HG03354 (cell line): ENCODE results near the gene PIGX.
"Not testable (repeated sequence)": the region's sequence is repeated elsewhere in the genome, so short reads cannot be mapped to it uniquely, and the experiment has no call there.

Source experiments
- ATAC-seq: cut with Tn5 transposase; IDR thresholded peaks from one replicate; pipeline ENCODE4 v1.9.1; 2021; ENCODE audit warnings: mild to moderate bottlenecking; ENCODE audit not compliant: unreplicated experiment, poor library complexity, severe bottlenecking

Gene PIGX

DNA sequence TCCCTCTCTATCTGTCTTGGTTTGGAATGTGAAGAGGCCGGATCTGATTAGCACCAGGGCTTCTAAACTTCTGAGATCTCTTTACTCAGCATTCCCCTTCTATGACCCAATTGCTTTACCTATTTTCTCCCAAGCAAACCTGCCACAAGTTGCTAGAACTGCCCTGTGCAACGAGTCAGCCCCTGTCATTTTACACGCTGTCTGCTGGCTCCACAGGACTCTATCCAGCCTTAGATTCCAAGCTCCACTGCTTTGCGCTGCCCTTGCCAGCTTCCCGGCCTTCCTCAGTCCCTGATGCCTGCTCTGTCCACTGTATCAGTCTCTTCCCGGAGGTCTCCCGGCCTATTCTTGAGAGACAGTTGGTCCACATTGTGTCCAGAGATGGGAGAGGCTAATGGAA lies 12.4 kb upstream of the PIGX start:
- ATAC-seq: no peak

- no peak for ATAC-seq
Measured at GRCh38 chr3:196700801-196701200, 11.4 kb upstream of the PIGX start.

- ATAC-seq: no peak
Measured at GRCh38 chr3:196706327-196706726, 5.8 kb upstream of the PIGX start.

- ATAC-seq: no peak
Measured at GRCh38 chr3:196706731-196707130, 5.4 kb upstream of the PIGX start.

DNA sequence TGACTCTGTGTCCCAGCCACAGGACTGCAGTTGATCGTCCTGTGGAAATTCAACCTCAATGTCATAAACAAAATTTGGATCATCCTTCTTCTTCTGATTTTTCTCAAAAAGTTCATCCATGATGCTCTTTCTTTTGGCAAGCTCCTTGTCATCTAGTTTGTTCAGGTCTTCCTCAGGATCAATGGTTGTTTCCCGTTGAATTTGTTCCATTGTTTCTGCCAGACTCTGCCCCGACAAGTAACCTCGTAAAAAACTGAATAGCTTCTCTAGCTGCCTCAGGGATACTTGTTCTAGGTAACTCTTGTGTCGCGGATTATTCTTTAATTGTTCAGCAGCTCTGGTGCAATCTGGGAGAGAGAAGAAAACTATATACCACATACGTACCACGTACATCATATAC lies 4.6 kb upstream of the PIGX start:
- ATAC-seq: no peak

- ATAC-seq: no peak
Measured at GRCh38 chr3:196708467-196708866, 3.7 kb upstream of the PIGX start.

DNA sequence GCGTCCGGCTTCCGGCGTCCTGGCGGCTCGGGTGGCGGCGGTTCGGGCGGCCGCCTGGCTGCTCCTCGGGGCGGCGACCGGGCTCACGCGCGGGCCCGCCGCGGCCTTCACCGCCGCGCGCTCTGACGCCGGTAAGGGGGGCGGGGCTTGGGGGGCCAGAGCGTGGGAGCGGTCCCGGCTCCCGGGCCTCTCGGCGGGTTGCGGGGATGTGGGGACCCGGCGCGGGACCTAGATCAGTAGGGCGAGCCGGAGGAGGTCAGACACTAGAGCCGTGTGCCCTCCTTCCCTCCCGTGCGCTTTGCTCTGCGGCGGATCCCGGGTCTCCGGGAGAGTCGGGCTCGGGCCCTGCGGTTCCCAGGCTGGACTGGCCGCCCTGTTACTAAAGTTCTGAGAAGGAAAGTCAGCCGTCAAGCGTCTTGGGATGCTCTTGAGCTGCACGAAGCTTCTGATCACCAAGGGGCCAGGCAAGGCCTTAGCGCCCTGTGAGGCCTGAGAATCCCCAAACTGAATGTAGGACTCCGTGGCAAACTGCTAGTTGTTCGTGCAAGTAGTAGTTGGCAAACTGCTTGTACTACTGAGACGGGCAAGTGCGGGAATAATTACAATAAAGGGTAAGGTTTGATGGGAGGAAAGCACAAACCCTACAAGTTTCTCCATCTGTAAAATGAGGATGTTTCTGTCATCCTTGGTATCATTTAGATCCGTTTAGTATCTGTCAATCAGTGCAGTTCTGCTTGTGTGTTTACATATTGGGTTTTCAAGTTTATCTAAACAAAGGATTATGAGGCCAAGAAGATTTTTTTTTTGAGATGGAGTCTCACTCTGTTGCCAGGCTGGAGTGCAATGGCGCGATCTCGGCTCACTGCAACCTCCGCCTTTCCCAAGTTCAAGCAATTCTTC lies 587 bp downstream of the PIGX start:
- ATAC-seq: no peak

- peak; percentile 69 for ATAC-seq
Measured at GRCh38 chr3:196717162-196717561, 5.0 kb downstream of the PIGX start.

GRCh38 chr3:196721097-196721496 lies 8.9 kb downstream of the PIGX start:
- no peak for ATAC-seq

GRCh38 chr3:196726788-196727675 lies 14.9 kb downstream of the PIGX start:
- no peak for ATAC-seq

DNA sequence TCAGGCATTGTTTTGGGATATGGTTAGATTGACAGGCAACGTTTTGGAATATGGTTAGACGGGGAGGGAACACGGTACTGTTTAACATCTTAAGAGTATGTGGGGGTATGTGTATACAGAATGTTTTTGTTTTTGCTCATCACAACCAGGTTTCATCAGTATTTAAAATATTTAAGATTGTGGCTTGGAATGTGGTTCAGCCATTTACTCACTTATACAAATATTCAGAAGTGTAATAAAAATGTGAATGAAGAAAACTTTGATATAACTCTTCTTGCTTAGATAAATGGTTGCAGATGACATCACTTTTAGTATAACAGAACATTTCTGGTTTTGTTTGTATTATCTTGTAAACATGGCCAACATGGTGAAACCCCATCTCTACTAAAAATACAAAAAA lies 23.6 kb downstream of the PIGX start:
- ATAC-seq: no peak

DNA sequence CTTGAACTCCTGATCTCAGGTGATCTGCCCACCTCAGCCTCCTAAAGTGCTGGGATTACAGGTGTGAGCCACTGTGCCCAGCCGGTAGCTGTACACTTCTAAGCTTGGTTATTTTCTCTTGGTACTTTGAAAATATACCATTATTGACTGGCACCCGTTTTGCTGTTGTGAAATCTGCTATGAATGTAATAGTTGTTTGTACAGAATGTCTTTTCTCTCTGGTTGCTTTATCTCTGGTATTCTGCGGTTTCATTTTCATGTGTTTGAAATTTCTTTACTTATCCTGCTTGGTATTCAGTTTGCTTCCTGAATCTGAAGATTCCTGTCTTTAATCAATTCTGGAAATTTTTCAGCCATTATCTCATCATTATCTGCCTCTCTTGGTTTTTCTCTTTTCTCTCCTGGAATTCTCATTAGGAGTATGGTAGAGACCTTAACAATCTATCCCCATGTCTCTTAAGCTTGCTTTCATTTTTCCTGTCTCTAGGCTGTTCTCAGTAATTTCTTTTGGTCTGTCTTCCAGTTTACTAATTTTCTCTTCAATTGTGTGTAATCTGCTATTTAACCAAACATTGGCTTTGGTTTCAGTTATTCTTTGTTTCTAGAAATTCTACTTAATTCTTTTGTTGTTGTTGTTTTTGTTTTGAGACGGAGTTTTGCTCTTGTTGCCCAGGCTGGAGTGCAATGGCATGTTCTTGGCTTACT lies 24.6 kb downstream of the PIGX start:
- ATAC-seq: no peak

- no peak for ATAC-seq
Measured at GRCh38 chr3:196737655-196738054, 25.5 kb downstream of the PIGX start.

DNA sequence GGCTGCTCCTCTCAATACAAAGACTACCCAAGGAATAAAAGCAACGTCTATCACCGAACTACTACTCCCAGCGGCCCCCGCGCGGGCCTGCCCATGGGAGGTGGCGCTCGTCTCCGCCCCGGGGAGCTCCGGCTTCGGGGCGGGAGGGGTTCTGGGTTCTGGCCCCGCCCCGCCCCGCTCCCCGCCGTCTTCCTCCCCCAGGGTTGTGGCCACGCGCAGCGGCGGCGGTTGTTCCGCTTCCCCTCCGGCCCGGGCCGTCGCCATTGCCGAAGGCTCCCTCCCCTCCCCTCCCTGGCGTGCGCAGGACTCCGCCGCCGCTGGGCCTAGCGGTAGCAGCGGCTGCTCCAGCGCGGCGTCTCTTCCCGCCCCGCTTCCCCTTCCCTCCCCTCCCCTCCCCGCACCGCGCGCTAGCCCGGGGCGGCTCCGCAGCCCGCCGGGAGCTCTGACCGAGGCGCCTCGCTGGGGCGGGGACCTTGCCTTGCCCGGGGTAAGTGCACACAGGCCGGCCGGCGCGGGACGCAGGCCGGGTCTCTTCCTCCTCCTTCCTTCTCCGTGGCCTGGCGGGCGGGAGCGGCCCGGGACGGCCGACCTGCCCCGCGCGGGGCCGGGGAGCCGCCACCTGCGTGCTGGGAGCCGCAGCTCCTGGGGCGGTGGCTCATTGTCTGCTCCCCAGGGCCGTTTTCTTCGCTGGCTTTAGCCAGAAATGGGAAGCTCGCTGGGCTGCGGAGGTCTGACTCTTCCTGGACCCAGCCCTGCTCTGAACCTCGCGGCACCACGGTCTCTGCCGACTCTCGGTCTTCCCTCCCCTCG lies 27.7 kb downstream of the PIGX start, which contains the start of gene PAK2:
TSS of gene PAK2 (plus strand) at position 187 of the 810 bp plus-strand sequence. CDS start 42,790 bp downstream, outside the sequence.
- peak; percentile 85 for ATAC-seq

DNA sequence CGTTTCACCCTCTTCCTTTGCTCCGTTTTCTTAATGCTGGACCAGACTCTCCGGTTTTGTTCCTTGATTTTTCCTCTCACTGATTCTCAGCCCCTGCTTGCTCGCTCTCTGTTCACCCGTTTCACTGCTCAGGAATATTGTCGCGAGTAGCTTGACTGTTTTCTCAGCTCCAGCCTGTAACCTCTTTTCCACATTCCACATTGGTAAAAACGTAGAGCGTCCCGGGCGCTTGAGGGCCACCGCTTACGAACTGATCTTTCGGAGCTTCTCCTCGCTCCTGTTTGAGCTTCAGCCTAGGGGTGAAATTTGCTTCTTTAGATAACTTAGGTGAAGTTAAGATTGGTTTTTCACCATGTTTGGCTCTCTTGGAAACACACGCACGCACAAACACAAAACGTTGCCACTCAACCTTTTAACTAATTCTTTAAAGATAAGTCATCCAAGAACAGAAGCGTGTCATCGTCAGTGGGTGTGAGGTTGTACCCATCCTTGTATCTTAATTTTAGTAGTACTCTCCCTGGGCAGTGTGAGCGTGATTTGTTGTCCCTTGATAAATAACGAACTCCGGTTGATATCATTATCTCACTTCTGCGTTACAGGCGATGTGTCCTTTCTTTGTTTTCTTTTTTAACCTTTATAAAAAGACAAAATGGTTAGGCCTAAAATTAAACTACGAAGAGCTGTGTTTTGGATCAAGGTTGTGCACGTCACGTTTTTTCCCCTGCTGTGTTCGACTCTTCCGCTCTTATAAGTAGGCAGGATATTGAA lies 28.5 kb downstream of the PIGX start:
- ATAC-seq: peak; percentile 12

DNA sequence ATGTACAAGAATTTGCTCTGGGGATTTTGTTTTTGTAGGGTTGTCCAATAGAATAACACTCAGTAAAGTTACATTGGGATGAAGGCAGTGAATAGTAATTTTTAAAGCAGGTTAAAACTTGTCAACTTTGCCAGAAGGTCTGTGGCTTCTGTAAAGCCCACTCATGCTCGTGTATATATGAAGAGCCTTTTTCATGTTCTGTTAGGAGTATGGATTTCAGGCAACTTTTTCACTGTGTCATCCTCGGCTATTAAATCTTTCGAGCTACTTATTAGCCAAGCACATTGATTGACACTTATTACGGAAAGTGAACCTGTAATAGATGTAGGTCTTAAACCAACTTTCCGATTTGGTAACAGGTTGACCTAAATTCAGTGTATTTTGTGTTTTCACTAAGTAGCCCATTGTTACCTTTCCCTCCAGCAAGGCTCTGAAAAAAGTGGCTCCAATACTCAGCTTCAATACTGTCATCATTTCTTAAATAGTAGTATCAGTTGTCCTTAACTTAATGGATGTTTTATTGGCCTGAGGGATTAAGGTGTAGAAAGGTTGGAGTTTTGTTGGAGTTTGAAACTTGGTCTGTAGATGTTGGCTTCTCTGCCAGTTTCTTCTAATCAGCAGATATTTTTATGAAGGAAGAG lies 29.2 kb downstream of the PIGX start:
- no peak for ATAC-seq

DNA sequence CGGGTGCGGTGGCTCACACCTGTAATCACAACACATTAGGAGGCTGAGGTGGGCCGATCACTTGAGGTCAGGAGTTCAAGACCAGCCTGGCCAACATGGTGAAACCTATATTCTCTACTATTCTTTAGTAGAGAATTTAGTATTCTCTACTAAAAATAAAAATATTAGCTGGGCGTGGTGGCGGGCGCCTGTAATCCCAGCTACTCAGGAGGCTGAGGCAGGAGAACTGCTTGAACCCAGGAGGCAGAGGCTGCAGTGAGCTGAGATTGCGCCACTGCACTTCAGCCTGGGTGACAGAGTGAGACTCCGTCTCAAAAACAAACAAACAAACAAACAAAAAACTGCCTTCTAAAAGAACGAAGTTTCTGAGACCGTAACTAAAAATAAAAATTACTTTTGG lies 31.4 kb downstream of the PIGX start:
- not testable (repeated sequence) for ATAC-seq

GRCh38 chr3:196749125-196749524 lies 36.9 kb downstream of the PIGX start:
- ATAC-seq: no peak
